ENCODE results near the gene SCAANT1. TPM values are rescaled to one million over a fixed set of nuclear protein-coding genes. Genes with fewer than 3 reads are reported as not detected.

The SCAANT1 gene
- total and polyA plus RNA-seq, 2 experiments from 2014 or later: 1.1 TPM; not detected in 1

GRCh38 chr3:63927422-63928280, 15.5 kb upstream of the SCAANT1 start:
- Histone ChIP-seq H3K36me3 (replicated peaks; ENCODE audit: insufficient read depth, low read depth) (peaks cover 4% of the 10 kb centered on the region), H3K4me2 (no peak overlapping the region), H4K20me1 (ENCODE audit: insufficient read depth, poor library complexity, severe bottlenecking) (peaks cover 37% of the 10 kb centered on the region), H3K9me3 (ENCODE audit: low read depth) (no peaks in the 10 kb centered on the region), H3K4me3 (no peak overlapping the region), H3K9me2 (replicated peaks; ENCODE audit: insufficient read depth) (no peaks in the 10 kb centered on the region), H3K79me2 (peaks cover 86% of the 10 kb centered on the region), H3K4me1 (ENCODE audit: insufficient read depth) (no peaks in the 10 kb centered on the region), H2AFZ (no peak overlapping the region), H3K27me3 (no peaks in the 10 kb centered on the region), H3K27ac (peak overlapping the region; percentile 41)
- no peak for TF ChIP-seq CTCF (IDR thresholded peaks at IDR 0.05; ENCODE audit: poor library complexity)
- no peak for TF ChIP-seq EZH2 (IDR thresholded peaks at IDR 0.05; ENCODE audit: borderline replicate concordance)
- no peak for TF ChIP-seq EZH2phosphoT487 (IDR thresholded peaks at IDR 0.05; ENCODE audit: low read depth, severe bottlenecking, unreplicated experiment)
- DNase-seq (ENCODE audit: low spot score): no peak
- WGBS (ENCODE audit: low lambda C conversion rate, missing lambda C conversion rate): 69% methylated on average over 10 of the region's 10 CpGs

- no peaks in the 10 kb centered on the region for H3K9me2 ChIP-seq (replicated peaks; ENCODE audit: insufficient read depth)
- H4K20me1 ChIP-seq (ENCODE audit: insufficient read depth, poor library complexity, severe bottlenecking): peaks cover 29% of the 10 kb centered on the region
- no peaks in the 10 kb centered on the region for H3K4me1 ChIP-seq (ENCODE audit: insufficient read depth)
- H3K36me3 ChIP-seq (replicated peaks; ENCODE audit: insufficient read depth, low read depth): peaks cover 4% of the 10 kb centered on the region
- peaks cover 80% of the 10 kb centered on the region for H3K79me2 ChIP-seq
- no peaks in the 10 kb centered on the region for H3K27me3 ChIP-seq
- H3K9me3 ChIP-seq (ENCODE audit: low read depth): no peaks in the 10 kb centered on the region
- TF ChIP-seq EZH2phosphoT487 (IDR thresholded peaks at IDR 0.05; ENCODE audit: low read depth, severe bottlenecking, unreplicated experiment) (no peak), CTCF (IDR thresholded peaks at IDR 0.05; ENCODE audit: poor library complexity) (no peak), EZH2 (IDR thresholded peaks at IDR 0.05; ENCODE audit: borderline replicate concordance) (no peak)
- H3K4me2 ChIP-seq: no peak overlapping the region
- no peak overlapping the region for H3K27ac ChIP-seq
- DNase-seq (ENCODE audit: low spot score): no peak
- H3K4me3 ChIP-seq: no peak overlapping the region
- WGBS (ENCODE audit: low lambda C conversion rate, missing lambda C conversion rate): 92% methylated on average over 4 of the region's 4 CpGs
- no peak overlapping the region for H2AFZ ChIP-seq
These were observed 14.1 kb upstream of the SCAANT1 start for GRCh38 chr3:63926309-63926708.

- no peak overlapping the region for H3K4me3 ChIP-seq
- TF ChIP-seq CTCF (IDR thresholded peaks at IDR 0.05; ENCODE audit: poor library complexity) (no peak), EZH2phosphoT487 (IDR thresholded peaks at IDR 0.05; ENCODE audit: low read depth, severe bottlenecking, unreplicated experiment) (no peak), EZH2 (IDR thresholded peaks at IDR 0.05; ENCODE audit: borderline replicate concordance) (no peak)
- WGBS (ENCODE audit: low lambda C conversion rate, missing lambda C conversion rate): 87% methylated on average over 2 of the region's 2 CpGs
- H3K9me2 ChIP-seq (replicated peaks; ENCODE audit: insufficient read depth): no peaks in the 10 kb centered on the region
- H3K27ac ChIP-seq: no peak overlapping the region
- no peaks in the 10 kb centered on the region for H3K9me3 ChIP-seq (ENCODE audit: low read depth)
- H3K27me3 ChIP-seq: no peaks in the 10 kb centered on the region
- peaks cover 7% of the 10 kb centered on the region for H4K20me1 ChIP-seq (ENCODE audit: insufficient read depth, poor library complexity, severe bottlenecking)
- DNase-seq (ENCODE audit: low spot score): no peak
- no peak overlapping the region for H3K4me2 ChIP-seq
- peaks cover 4% of the 10 kb centered on the region for H3K36me3 ChIP-seq (replicated peaks; ENCODE audit: insufficient read depth, low read depth)
- H3K79me2 ChIP-seq: peaks cover 63% of the 10 kb centered on the region
- H3K4me1 ChIP-seq (ENCODE audit: insufficient read depth): no peaks in the 10 kb centered on the region
- H2AFZ ChIP-seq: no peak overlapping the region
These were observed 10.5 kb upstream of the SCAANT1 start for GRCh38 chr3:63922491-63923199.

All from hepatocyte (in vitro differentiated cells).